ENCODE results near the gene CANT1.

DNA sequence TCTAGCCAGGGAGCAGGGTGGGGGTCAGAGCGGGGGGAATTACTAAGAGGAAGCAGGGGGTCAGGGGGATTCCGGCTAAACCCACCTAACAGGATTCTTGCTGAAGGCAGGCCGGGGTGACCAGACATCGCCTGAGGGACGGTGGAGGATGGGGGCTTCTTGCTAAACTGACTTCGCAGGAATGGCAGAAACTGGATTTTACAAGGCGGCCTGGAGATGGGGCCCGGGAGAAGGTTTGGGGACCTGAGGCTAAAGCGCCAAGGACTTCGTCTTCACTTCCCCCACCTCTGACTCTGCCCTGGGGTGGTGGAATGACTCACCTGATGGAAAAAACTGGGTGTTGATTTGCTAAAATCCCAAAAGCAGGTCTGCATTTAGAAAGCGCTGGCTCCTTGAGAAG lies 53.3 kb downstream of the CANT1 start:
- no peak for TF ChIP-seq CTCF (conservative IDR thresholded peaks at IDR 0.05; ENCODE audit: low read depth, low read length)
- TF ChIP-seq EZH2 (IDR thresholded peaks at IDR 0.05; ENCODE audit: borderline replicate concordance, low read depth, low read length, poor library complexity, severe bottlenecking) = no peak
